NCI-H510A (cell line): ENCODE results near the gene DMRTA1.
"Not testable (repeated sequence)": the region's sequence is repeated elsewhere in the genome, so short reads cannot be mapped to it uniquely, and the experiment has no call there.

Experiments
- DNase-seq: peaks from one replicate; lab custom pipeline; 2025; lab: John Stamatoyannopoulos, UW

The DMRTA1 gene

GRCh38 chr9:22446589-22446949, at the start of gene DMRTA1:
Gene DMRTA1, plus strand, starts transcription at chr9:22446824. Its CDS starts 242 bp downstream, at chr9:22447066.
- DNase-seq, result peak; percentile 2

- DNase-seq, result no peak
These were observed 45.0 kb upstream of the DMRTA1 start for GRCh38 chr9:22401671-22402070.

GRCh38 chr9:22405869-22406659, 40.6 kb upstream of the DMRTA1 start:
- DNase-seq, result no peak

GRCh38 chr9:22413884-22414283, 32.7 kb upstream of the DMRTA1 start:
- DNase-seq, result no peak

GRCh38 chr9:22415941-22416691, 30.5 kb upstream of the DMRTA1 start:
- DNase-seq, result no peak

- DNase-seq, result no peak
These were observed 29.9 kb upstream of the DMRTA1 start for GRCh38 chr9:22416692-22417060.

- no peak for DNase-seq
These were observed 23.1 kb upstream of the DMRTA1 start for GRCh38 chr9:22423566-22423965.

- no peak for DNase-seq
These were observed 22.0 kb upstream of the DMRTA1 start for GRCh38 chr9:22424616-22425015.

- no peak for DNase-seq
These were observed 21.1 kb upstream of the DMRTA1 start for GRCh38 chr9:22425551-22425950.

GRCh38 chr9:22427226-22427880, 19.3 kb upstream of the DMRTA1 start:
- DNase-seq, result no peak

- DNase-seq, result no peak
These were observed 12.9 kb upstream of the DMRTA1 start for GRCh38 chr9:22433691-22434090.

GRCh38 chr9:22435252-22435651, 11.4 kb upstream of the DMRTA1 start:
- not testable (repeated sequence) for DNase-seq

GRCh38 chr9:22437461-22438067, 9.1 kb upstream of the DMRTA1 start:
- DNase-seq, result not testable (repeated sequence)

GRCh38 chr9:22440841-22441240, 5.8 kb upstream of the DMRTA1 start:
- DNase-seq, result no peak

GRCh38 chr9:22446950-22447617, 460 bp downstream of the DMRTA1 start:
- DNase-seq, result peak; percentile 21

GRCh38 chr9:22447618-22448305, 1.1 kb downstream of the DMRTA1 start:
- DNase-seq, result no peak

GRCh38 chr9:22449719-22450118, 3.1 kb downstream of the DMRTA1 start:
- DNase-seq, result no peak

- no peak for DNase-seq
These were observed 5.9 kb downstream of the DMRTA1 start for GRCh38 chr9:22452415-22453010.

GRCh38 chr9:22454016-22454415, 7.4 kb downstream of the DMRTA1 start:
- no peak for DNase-seq

GRCh38 chr9:22455181-22455580, 8.6 kb downstream of the DMRTA1 start:
- no peak for DNase-seq

- DNase-seq, result no peak
These were observed 10.8 kb downstream of the DMRTA1 start for GRCh38 chr9:22457448-22457847.
